ENCODE data around the gene ROBO1.

DNA sequence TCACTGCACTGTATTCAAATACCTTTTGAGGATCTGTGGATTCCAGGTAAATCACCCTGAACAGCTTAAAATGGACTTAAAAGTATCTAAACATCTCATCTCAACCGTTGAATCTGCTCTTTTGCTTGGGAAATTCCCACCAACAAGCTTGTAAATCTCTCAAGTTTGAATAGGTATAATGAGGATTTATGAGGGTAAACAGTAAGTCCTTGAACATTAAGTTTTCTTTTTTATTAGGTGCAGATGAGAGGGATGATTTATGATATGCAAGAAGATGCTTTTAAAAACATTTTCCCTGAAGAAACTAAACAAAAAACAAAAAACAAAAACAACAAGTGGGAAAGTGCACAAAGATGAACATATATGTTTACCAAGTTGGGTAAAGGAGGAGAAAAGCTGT is 290.6 kb downstream of the ROBO1 start:
- TF ChIP-seq CTCF (IDR thresholded peaks at IDR 0.05), result no peak
- TF ChIP-seq POLR2A (IDR thresholded peaks at IDR 0.05), result no peak

All from thyroid gland (tissue), 4 donors.